Parietal lobe (tissue), 1 donor: ENCODE results near the gene STK26. TPM values are rescaled to one million over a fixed set of nuclear protein-coding genes. Genes with fewer than 3 reads are reported as not detected.

ENCODE experiments used
- total RNA-seq: library from RNA; depleted of rRNA; stranded (reverse); fragments of >200 nt; gene quantifications from one replicate; pipeline ENCODE4 v1.2.3, GENCODE V29; 2014

The STK26 gene
- total RNA-seq: 1.3 TPM

GRCh38 chrX:132022967-132023895 lies at the start of gene STK26:
STK26 (plus strand) TSS chrX:132023302; CDS start chrX:132023618, 316 bp downstream.

Other genes starting within 250 kb of the STK26 start
- gene FRMD7, start 104.7 kb downstream of the STK26 start, total RNA-seq: not detected
- gene RAP2C, start 196.1 kb downstream of the STK26 start, total RNA-seq: 11.9 TPM